Stimulated activated naive B cell treated with anti-CD40 and anti-IgM and Interleukin-4, amounts not matched to agents 10 μg/mL and 1 μg/mL and 100 μg/mL, for 72 hours (primary cell): ENCODE results near the gene ITGA3.

Source experiments
- ATAC-seq, 2 donors: fragments of 150-1000 bp; cut with Tn5 transposase; replicated peaks; 2 replicates each; pipeline ENCODE4 v1.10.0; 2021; ENCODE audit warnings: moderate library complexity in 1 of 2
- DNase-seq: peaks from one replicate; pipeline ENCODE4 v3.0.0; 2021
- H3K27ac Mint-ChIP-seq: one replicate; pipeline ENCODE4 v1.8.0; 2022; ENCODE audit warnings: mild to moderate bottlenecking, mixed read lengths
- H3K27me3 Mint-ChIP-seq, 2 donors: one replicate each; pipeline ENCODE4 v1.8.0; 2022; ENCODE audit warnings: mixed read lengths in 2 of 2
- H3K36me3 Mint-ChIP-seq, 2 donors: one replicate each; pipeline ENCODE4 v1.8.0; 2022; ENCODE audit warnings: mixed read lengths in 2 of 2, mild to moderate bottlenecking in 1 of 2
- H3K4me1 Mint-ChIP-seq, 2 donors: one replicate each; pipeline ENCODE4 v1.8.0; 2022; ENCODE audit warnings: mixed read lengths in 2 of 2, mild to moderate bottlenecking in 1 of 2
- H3K4me3 Mint-ChIP-seq, 2 donors: one replicate each; pipeline ENCODE4 v1.8.0; 2022; ENCODE audit warnings: mild to moderate bottlenecking in 2 of 2, mixed read lengths in 2 of 2, moderate library complexity in 1 of 2
- H3K9me3 Mint-ChIP-seq, 2 donors: one replicate each; pipeline ENCODE4 v1.8.0; 2022; ENCODE audit warnings: mixed read lengths in 2 of 2, mild to moderate bottlenecking in 1 of 2

Gene ITGA3

GRCh38 chr17:50103252-50103651 lies 47.3 kb downstream of the ITGA3 start:
- no peak for DNase-seq
- H3K9me3 Mint-ChIP-seq: no peaks in the 10 kb centered on the region
- no peak overlapping the region for H3K4me3 Mint-ChIP-seq
- no peaks in the 10 kb centered on the region for H3K27me3 Mint-ChIP-seq
- ATAC-seq: no peak
- H3K4me1 Mint-ChIP-seq: peaks cover 2 to 7% of the 10 kb centered on the region in 2 donors
- no peak overlapping the region for H3K27ac Mint-ChIP-seq
- H3K36me3 Mint-ChIP-seq: peaks cover 13 to 17% of the 10 kb centered on the region in 2 donors

- H3K4me1 Mint-ChIP-seq: peaks cover 2 to 7% of the 10 kb centered on the region in 2 donors
- DNase-seq: no peak
Observed at GRCh38 chr17:50103941-50104340, 48.0 kb downstream of the ITGA3 start.

GRCh38 chr17:50105811-50106210 lies 49.9 kb downstream of the ITGA3 start:
- Mint-ChIP-seq H3K36me3 (peaks cover 10 to 19% of the 10 kb centered on the region in 2 donors), H3K9me3 (no peaks in the 10 kb centered on the region), H3K27ac (no peak overlapping the region), H3K4me3 (no peak overlapping the region), H3K4me1 (no peaks in the 10 kb centered on the region), H3K27me3 (no peaks in the 10 kb centered on the region)
- DNase-seq (no peak), ATAC-seq (no peak)

More at GRCh38 chr17:50103941-50104340, 48.0 kb downstream of the ITGA3 start:
- Mint-ChIP-seq H3K27me3 (no peaks in the 10 kb centered on the region), H3K27ac (no peak overlapping the region), H3K4me3 (no peak overlapping the region), H3K9me3 (no peaks in the 10 kb centered on the region), H3K36me3 (peaks cover 15 to 17% of the 10 kb centered on the region in 2 donors)
- ATAC-seq: no peak

GRCh38 chr17:50106393-50107131 lies 50.7 kb downstream of the ITGA3 start:
- Mint-ChIP-seq H3K9me3 (no peaks in the 10 kb centered on the region), H3K27me3 (no peaks in the 10 kb centered on the region), H3K36me3 (peaks cover 9 to 19% of the 10 kb centered on the region in 2 donors), H3K4me1 (no peaks in the 10 kb centered on the region), H3K4me3 (no peak overlapping the region), H3K27ac (no peak overlapping the region)
- no peak for ATAC-seq
- no peak for DNase-seq

GRCh38 chr17:50107790-50108414 lies 52.0 kb downstream of the ITGA3 start:
- no peak for ATAC-seq
- H3K36me3 Mint-ChIP-seq: peaks cover 9 to 19% of the 10 kb centered on the region in 2 donors
- no peak for DNase-seq
- no peaks in the 10 kb centered on the region for H3K9me3 Mint-ChIP-seq
- H3K27ac Mint-ChIP-seq: no peak overlapping the region
- H3K27me3 Mint-ChIP-seq: peaks cover under 1 to 2% of the 10 kb centered on the region in 2 donors
- no peak overlapping the region for H3K4me3 Mint-ChIP-seq
- no peaks in the 10 kb centered on the region for H3K4me1 Mint-ChIP-seq

- H3K4me1 Mint-ChIP-seq: no peaks in the 10 kb centered on the region
Observed at GRCh38 chr17:50108556-50108955, 52.6 kb downstream of the ITGA3 start.

GRCh38 chr17:50109207-50109606 lies 53.3 kb downstream of the ITGA3 start:
- Mint-ChIP-seq H3K4me1 (no peaks in the 10 kb centered on the region), H3K36me3 (peaks cover 9 to 19% of the 10 kb centered on the region in 2 donors)

More at GRCh38 chr17:50108556-50108955, 52.6 kb downstream of the ITGA3 start:
- ATAC-seq: no peak
- no peak for DNase-seq
- Mint-ChIP-seq H3K27ac (no peak overlapping the region), H3K36me3 (peaks cover 9 to 19% of the 10 kb centered on the region in 2 donors), H3K9me3 (no peaks in the 10 kb centered on the region), H3K4me3 (no peak overlapping the region), H3K27me3 (peaks cover 6 to 7% of the 10 kb centered on the region in 2 donors)

GRCh38 chr17:50109785-50110184 lies 53.9 kb downstream of the ITGA3 start:
- no peak overlapping the region for H3K27ac Mint-ChIP-seq
- ATAC-seq (no peak), DNase-seq (no peak)
- peaks cover under 1% of the 10 kb centered on the region in 2 donors for H3K4me1 Mint-ChIP-seq
- no peaks in the 10 kb centered on the region for H3K9me3 Mint-ChIP-seq
- no peak overlapping the region for H3K4me3 Mint-ChIP-seq
- H3K36me3 Mint-ChIP-seq: peaks cover 9 to 18% of the 10 kb centered on the region in 2 donors
- H3K27me3 Mint-ChIP-seq: peaks cover 11 to 19% of the 10 kb centered on the region in 2 donors

More at GRCh38 chr17:50109207-50109606, 53.3 kb downstream of the ITGA3 start:
- H3K4me3 Mint-ChIP-seq: no peak overlapping the region
- peak overlapping the region; percentile 62 for H3K27ac Mint-ChIP-seq
- DNase-seq (no peak), ATAC-seq (no peak)
- H3K27me3 Mint-ChIP-seq: peaks cover 11 to 13% of the 10 kb centered on the region in 2 donors
- no peaks in the 10 kb centered on the region for H3K9me3 Mint-ChIP-seq

GRCh38 chr17:50110591-50111349 lies 54.9 kb downstream of the ITGA3 start:
- DNase-seq (no peak), ATAC-seq (no peak)
- Mint-ChIP-seq H3K27ac (no peak overlapping the region), H3K4me3 (no peak overlapping the region), H3K36me3 (peaks cover 1 to 9% of the 10 kb centered on the region in 2 donors), H3K27me3 (peaks cover 19 to 29% of the 10 kb centered on the region in 2 donors), H3K4me1 (peaks cover 6 to 7% of the 10 kb centered on the region in 2 donors), H3K9me3 (no peaks in the 10 kb centered on the region)

- H3K27ac Mint-ChIP-seq: peak overlapping the region; percentile 14
- H3K4me1 Mint-ChIP-seq: peaks cover 8 to 10% of the 10 kb centered on the region in 2 donors
- ATAC-seq (no peak), DNase-seq (no peak)
- H3K36me3 Mint-ChIP-seq: peaks cover 4 to 9% of the 10 kb centered on the region in 2 donors
- H3K4me3 Mint-ChIP-seq: no peak overlapping the region
- H3K9me3 Mint-ChIP-seq: no peaks in the 10 kb centered on the region
- peaks cover 24 to 39% of the 10 kb centered on the region in 2 donors for H3K27me3 Mint-ChIP-seq
Observed at GRCh38 chr17:50111673-50112655, 56.1 kb downstream of the ITGA3 start.

- H3K9me3 Mint-ChIP-seq: no peaks in the 10 kb centered on the region
- ATAC-seq (no peak), DNase-seq (no peak)
- H3K27me3 Mint-ChIP-seq: peaks cover 29 to 45% of the 10 kb centered on the region in 2 donors
- H3K4me1 Mint-ChIP-seq: peaks cover 11 to 15% of the 10 kb centered on the region in 2 donors
- peaks cover 4 to 9% of the 10 kb centered on the region in 2 donors for H3K36me3 Mint-ChIP-seq
- H3K27ac Mint-ChIP-seq: no peak overlapping the region
- no peak overlapping the region for H3K4me3 Mint-ChIP-seq
Observed at GRCh38 chr17:50112694-50113093, 56.8 kb downstream of the ITGA3 start.

GRCh38 chr17:50113624-50114320 lies 57.9 kb downstream of the ITGA3 start:
- Mint-ChIP-seq H3K4me1 (peaks cover 11 to 15% of the 10 kb centered on the region in 2 donors), H3K9me3 (no peaks in the 10 kb centered on the region), H3K36me3 (peaks cover 4 to 7% of the 10 kb centered on the region in 2 donors), H3K27me3 (peaks cover 29 to 56% of the 10 kb centered on the region in 2 donors), H3K4me3 (no peak overlapping the region), H3K27ac (no peak overlapping the region)
- DNase-seq (no peak), ATAC-seq (no peak)

- DNase-seq (no peak), ATAC-seq (no peak)
- Mint-ChIP-seq H3K4me1 (peaks cover 11 to 15% of the 10 kb centered on the region in 2 donors), H3K27ac (no peak overlapping the region), H3K4me3 (no peak overlapping the region), H3K36me3 (peaks cover under 1 to 2% of the 10 kb centered on the region in 2 donors), H3K9me3 (no peaks in the 10 kb centered on the region), H3K27me3 (peaks cover 32 to 58% of the 10 kb centered on the region in 2 donors)
Observed at GRCh38 chr17:50114401-50114800, 58.5 kb downstream of the ITGA3 start.
